Heart left ventricle (tissue), 16 donors: ENCODE data around the gene SCAMP5. TPM values are rescaled to one million over a fixed set of nuclear protein-coding genes. Genes with fewer than 3 reads are reported as not detected.
A peak's percentile ranks its signal among the peaks of the same experiment; 100 is the strongest.

Experiments
- ATAC-seq, 4 donors: fragments of 200-7000 bp; cut with Tn5 transposase; one replicate each; pipeline ENCODE4 v1.9.1; 2020 to 2022; ENCODE audit warnings: moderate library complexity in 4 of 4, mild to moderate bottlenecking in 3 of 4, moderate number of reproducible peaks in 1 of 4
- DNase-seq, 5 donors: peaks; one replicate each; pipeline ENCODE4 v3.0.0-alpha.2; 2020
- H3K27ac ChIP-seq, 12 donors: fragments of 200-600 bp; sonication (generic) in 4 of 12; one replicate each; pipeline versions ENCODE4 v1.5.0 to v1.8.0; 2016 to 2022; ENCODE audit warnings: mild to moderate bottlenecking in 2 of 12
- H3K27me3 ChIP-seq, 9 donors: fragments of 200-600 bp; sonication (generic) in 2 of 9; one replicate each; pipeline versions ENCODE4 v1.5.1 to v1.8.0; 2016 to 2022; ENCODE audit warnings: mild to moderate bottlenecking in 3 of 9
- H3K36me3 ChIP-seq, 9 donors: fragments of 200-600 bp; sonication (generic) in 2 of 9; one replicate each; pipeline versions ENCODE4 v1.5.0 to v1.8.0; 2018 to 2022; ENCODE audit warnings: mild to moderate bottlenecking in 2 of 9
- H3K4me1 ChIP-seq, 12 donors: fragments of 200-600 bp; sonication (generic) in 4 of 12; one replicate each; pipeline versions ENCODE4 v1.5.0 to v1.8.0; 2016 to 2022; ENCODE audit warnings: mild to moderate bottlenecking in 3 of 12
- H3K4me3 ChIP-seq, 12 donors: fragments of 200-600 bp; sonication (generic) in 4 of 12; one replicate each; pipeline versions ENCODE4 v1.5.0 to v1.8.0; 2017 to 2022; ENCODE audit warnings: mild to moderate bottlenecking in 9 of 12, moderate library complexity in 4 of 12
- H3K9me3 ChIP-seq, 12 donors: fragments of 200-600 bp; sonication (generic) in 4 of 12; one replicate each; pipeline versions ENCODE4 v1.5.0 to v1.8.0; 2016 to 2022; ENCODE audit warnings: mild to moderate bottlenecking in 1 of 12
- POLR2A ChIP-seq, 2 donors: fragments of 450-650 bp; IDR thresholded peaks; one replicate each; pipeline ENCODE4 v1.6.1; 2017; ENCODE audit warnings: antibody characterized with exemption in 2 of 2, mild to moderate bottlenecking in 2 of 2, moderate library complexity in 2 of 2
- WGBS, 4 donors: extraction: QIAGEN DNeasy Blood & Tissue Kit in 2 of 4; methylation state at CpG; one replicate each; pipeline versions ENCODE4 v1.1.5 to v1.1.7; 2013 to 2018; 5-methylcytosine and 5-hydroxymethylcytosine counted together
- intact Hi-C, 10 donors: fragments of 100-400 bp; cut with DNase I; formaldehyde crosslinking; loops; one replicate each; pipeline versions ENCODE4 v1.11.1 to v1.14.2; 2022
- polyA plus RNA-seq, 2 donors: library from polyadenylated mRNA; stranded (reverse); fragments of 200-250 nt; gene quantifications; one replicate each; pipeline ENCODE4 v1.2.3, GENCODE V29; 2013
- total RNA-seq, 9 donors: library from RNA; depleted of rRNA in 2 of 9; stranded (reverse); fragments of >200 nt in 2 of 9; fragmentation: NEBNext Ultra II Directional in 3 of 9; extraction: Animal tissue kit (Norgen Biotek cat#: 25700) in 3 of 9; gene quantifications; one replicate each; pipeline versions ENCODE4 v1.1.0 to v1.2.4, GENCODE V29; 2016 to 2023
- TF ChIP-seq, protein P1 (sequence below), 12 donors: fragments of 200-600 bp; sonication (generic) in 4 of 12; IDR thresholded peaks; one replicate each; pipeline versions ENCODE4 v1.5.0 to v1.8.0; 2018 to 2022; ENCODE audit warnings: antibody characterized with exemption in 12 of 12, mild to moderate bottlenecking in 5 of 12
- donor health status: ischemic (EF 13 %, LVEDD 7.1; RV severe dilation, severe dysfunction).
- donor health status: healthy with polysubstance abuse.
- donor health status: DM: no; HTN: yes; CAD: no.
- donor health status: DM: no; HTN: no; CAD: no.
- donor health status: ischemic (EF 25% LVEDD 6.9; RV normal size, moderate dysfunction).
- donor health status: ischemic (EF 25% LVEDD 5.7; RV mildly dilated, moderate dysfunction).
- donor health status: healthy.
- donor health status: DM: yes; HTN: yes; CAD: no.
- donor health status: ischemic (EF 35%, LVEDD 5.7; RV mildly dilated, moderate dysfunction).
- donor health status: nonischemic (EF 11% LVEDD 7.7; RV severe dilation, severe dysfunction).
- donor health status: DM: yes; HTN: yes; CAD: no.
- donor health status: PGD.
- donor health status: ischemic (EF 29% LVEDD 5.4; RV normal size, mild dysfunction).
- donor health status: nonischemic (EF 23%, LVEDD 6.1; RV moderate dilation, normal function).

SCAMP5 gene
- total and polyA plus RNA-seq, 11 donors = 0.91 to 7.4 (median 4.2) TPM

DNA sequence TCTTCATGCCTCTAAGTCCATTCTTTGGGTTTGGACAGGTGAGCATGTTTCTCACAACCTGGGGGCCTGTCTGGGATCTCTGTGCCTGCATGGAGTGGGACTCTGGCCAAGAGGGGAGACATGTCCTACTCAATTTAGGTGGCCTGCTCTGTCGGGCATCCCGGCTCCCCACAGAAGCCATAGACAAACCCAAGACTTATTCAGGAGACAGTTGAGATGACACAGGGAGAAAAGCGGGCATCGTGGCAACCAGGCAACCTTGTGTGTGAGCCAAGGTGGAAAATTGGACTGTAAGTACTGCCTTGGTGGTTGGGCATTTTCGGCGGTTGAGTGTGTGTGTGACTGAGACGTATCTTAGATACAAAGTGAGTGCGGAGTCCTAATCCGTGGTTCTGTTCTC, 68.5 kb downstream of the SCAMP5 start:
- ATAC-seq (no peak), DNase-seq (no peak)
- TF ChIP-seq, protein P1, sequence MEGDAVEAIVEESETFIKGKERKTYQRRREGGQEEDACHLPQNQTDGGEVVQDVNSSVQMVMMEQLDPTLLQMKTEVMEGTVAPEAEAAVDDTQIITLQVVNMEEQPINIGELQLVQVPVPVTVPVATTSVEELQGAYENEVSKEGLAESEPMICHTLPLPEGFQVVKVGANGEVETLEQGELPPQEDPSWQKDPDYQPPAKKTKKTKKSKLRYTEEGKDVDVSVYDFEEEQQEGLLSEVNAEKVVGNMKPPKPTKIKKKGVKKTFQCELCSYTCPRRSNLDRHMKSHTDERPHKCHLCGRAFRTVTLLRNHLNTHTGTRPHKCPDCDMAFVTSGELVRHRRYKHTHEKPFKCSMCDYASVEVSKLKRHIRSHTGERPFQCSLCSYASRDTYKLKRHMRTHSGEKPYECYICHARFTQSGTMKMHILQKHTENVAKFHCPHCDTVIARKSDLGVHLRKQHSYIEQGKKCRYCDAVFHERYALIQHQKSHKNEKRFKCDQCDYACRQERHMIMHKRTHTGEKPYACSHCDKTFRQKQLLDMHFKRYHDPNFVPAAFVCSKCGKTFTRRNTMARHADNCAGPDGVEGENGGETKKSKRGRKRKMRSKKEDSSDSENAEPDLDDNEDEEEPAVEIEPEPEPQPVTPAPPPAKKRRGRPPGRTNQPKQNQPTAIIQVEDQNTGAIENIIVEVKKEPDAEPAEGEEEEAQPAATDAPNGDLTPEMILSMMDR (IDR thresholded peaks at IDR 0.05) = no peak
- no peak for TF ChIP-seq POLR2A (IDR thresholded peaks at IDR 0.05)
- WGBS, 4 donors = 70 to 92% (median 82%) methylated on average over 9 of the region's 9 CpGs
- peak overlapping the region in 7 of 12 donors; percentile 37 to 81 (median 69) for H3K27ac ChIP-seq
- H3K27me3 ChIP-seq = no peaks in the 10 kb centered on the region
- H3K4me3 ChIP-seq = no peak overlapping the region
- H3K4me1 ChIP-seq = peaks cover 0 to 79% (median 29%) of the 10 kb centered on the region in 12 donors
- H3K9me3 ChIP-seq = peaks cover 0 to 10% (median 0%) of the 10 kb centered on the region in 12 donors
- H3K36me3 ChIP-seq = no peaks in the 10 kb centered on the region
- intact Hi-C loops = no loop called here

DNA sequence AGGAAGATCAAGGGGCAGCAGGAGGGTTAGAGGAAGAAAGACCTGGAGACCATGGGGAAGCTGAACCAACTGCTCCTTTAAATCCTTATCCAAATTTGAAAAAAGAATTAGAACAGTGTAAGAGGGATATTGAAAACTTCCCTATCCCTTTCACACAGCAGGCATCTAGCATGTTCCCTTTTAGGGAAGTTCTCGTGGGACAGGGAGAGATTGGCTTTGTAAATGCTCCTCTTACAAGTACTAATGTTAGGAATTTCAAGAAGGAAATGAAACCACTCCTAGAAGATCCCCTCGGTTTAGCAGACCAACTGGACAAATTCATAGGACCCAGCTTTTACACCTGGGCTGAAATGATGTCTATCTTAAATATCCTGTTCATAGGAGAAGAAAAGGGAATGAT, 69.5 kb downstream of the SCAMP5 start:
- peaks cover 0 to 10% (median 0%) of the 10 kb centered on the region in 12 donors for H3K9me3 ChIP-seq
- peaks cover 0 to 89% (median 29%) of the 10 kb centered on the region in 12 donors for H3K4me1 ChIP-seq
- no peaks in the 10 kb centered on the region for H3K27me3 ChIP-seq
- peak overlapping the region in 11 of 12 donors; percentile 36 to 81 (median 67) for H3K27ac ChIP-seq
- H3K36me3 ChIP-seq = no peaks in the 10 kb centered on the region
- TF ChIP-seq POLR2A (IDR thresholded peaks at IDR 0.05) = no peak
- TF ChIP-seq, protein P1 (IDR thresholded peaks at IDR 0.05) = no peak
- WGBS, 4 donors = 12 to 42% (median 23%) methylated on average over 2 of the region's 2 CpGs
- intact Hi-C loops = no loop called here
- H3K4me3 ChIP-seq = no peak overlapping the region
- DNase-seq = no peak
- ATAC-seq = no peak

DNA sequence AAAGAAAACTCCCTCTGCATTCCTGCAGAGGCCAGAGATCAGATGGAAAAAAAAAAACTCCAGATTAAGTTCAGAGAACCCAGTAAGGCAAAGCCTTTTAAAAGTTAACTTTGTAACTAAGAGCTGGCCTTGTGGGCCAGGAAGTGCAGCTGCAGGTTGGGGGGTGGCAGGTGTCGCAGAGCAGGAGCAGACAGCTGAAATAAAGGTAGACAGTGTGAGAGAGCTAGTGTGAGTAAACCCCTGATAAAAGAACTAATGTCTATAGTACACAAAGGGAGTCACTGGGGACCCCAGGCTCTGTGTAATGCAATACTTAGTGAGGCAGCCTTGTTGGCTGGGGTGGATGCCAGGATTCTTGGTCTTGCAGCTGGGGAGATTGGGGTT, 70.1 kb downstream of the SCAMP5 start:
- 52 to 69% (median 58%) methylated on average over 1 of the region's 1 CpG for WGBS, 4 donors
- peaks cover 0 to 10% (median 0%) of the 10 kb centered on the region in 12 donors for H3K9me3 ChIP-seq
- ATAC-seq (peak; percentile 23 to 57 (median 29)), DNase-seq (peak in 1 of 5 donors; percentile 58)
- intact Hi-C loops = no loop called here
- TF ChIP-seq, protein P1 (IDR thresholded peaks at IDR 0.05) = no peak
- no peak for TF ChIP-seq POLR2A (IDR thresholded peaks at IDR 0.05)
- peak overlapping the region in 11 of 12 donors; percentile 36 to 81 (median 67) for H3K27ac ChIP-seq
- H3K4me1 ChIP-seq = peaks cover 0 to 95% (median 29%) of the 10 kb centered on the region in 12 donors
- no peaks in the 10 kb centered on the region for H3K27me3 ChIP-seq
- H3K4me3 ChIP-seq = no peak overlapping the region
- H3K36me3 ChIP-seq = no peaks in the 10 kb centered on the region

DNA sequence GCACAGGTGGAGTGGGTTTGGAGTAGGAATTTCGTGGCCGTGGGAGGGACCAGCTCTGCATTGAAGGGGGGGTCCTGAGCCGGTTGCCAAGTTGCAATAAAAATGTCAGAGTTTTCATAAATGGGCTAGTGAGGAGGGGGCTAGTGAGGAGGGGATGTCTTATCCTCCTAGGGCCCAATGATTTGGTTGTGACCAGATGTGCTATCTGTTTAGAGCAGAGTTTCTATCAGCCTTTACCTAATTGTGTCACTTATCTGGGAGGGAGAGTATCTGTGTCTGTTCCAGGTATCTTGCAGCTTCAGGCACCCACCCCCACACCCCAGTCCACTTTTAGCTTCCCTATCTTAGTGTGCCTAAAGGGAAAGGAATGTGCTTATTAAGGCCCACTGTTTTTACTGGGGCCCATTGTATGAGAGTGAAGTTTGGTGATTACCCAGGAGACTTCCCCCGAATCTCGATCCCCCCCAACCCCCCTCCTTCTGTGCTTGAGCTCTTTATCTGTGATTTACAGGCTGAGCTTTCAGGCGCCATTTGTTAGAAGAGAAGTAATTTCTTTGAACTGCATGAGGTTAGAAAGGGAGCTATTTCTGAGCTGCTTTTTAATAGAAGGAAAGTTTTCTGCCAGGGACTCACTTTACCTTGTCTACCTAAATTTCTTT, 70.6 kb downstream of the SCAMP5 start:
- no peak for TF ChIP-seq POLR2A (IDR thresholded peaks at IDR 0.05)
- TF ChIP-seq, protein P1 (IDR thresholded peaks at IDR 0.05) = no peak
- H3K36me3 ChIP-seq = no peaks in the 10 kb centered on the region
- H3K27ac ChIP-seq = peak overlapping the region in 10 of 12 donors; percentile 46 to 81 (median 67)
- H3K27me3 ChIP-seq = no peaks in the 10 kb centered on the region
- peaks cover 0 to 96% (median 29%) of the 10 kb centered on the region in 12 donors for H3K4me1 ChIP-seq
- 35 to 50% (median 42%) methylated on average over 6 of the region's 6 CpGs for WGBS, 4 donors
- H3K9me3 ChIP-seq = peaks cover 0 to 10% (median 0%) of the 10 kb centered on the region in 12 donors
- no peak overlapping the region for H3K4me3 ChIP-seq
- intact Hi-C loops = no loop called here
- DNase-seq (no peak), ATAC-seq (peak; percentile 39 to 75 (median 62))
